Fibroblast of lung (primary cell): ENCODE results near the gene NCOA7. TPM values are rescaled to one million over a fixed set of nuclear protein-coding genes. Genes with fewer than 3 reads are reported as not detected.

Source experiments
- DNase-seq, 2 donors: peaks; one replicate each; pipeline versions ENCODE4 v3.0.0 to v3.0.0-alpha.2; 2010; ENCODE audit warnings: low read depth in 2 of 2
- H2AFZ ChIP-seq: 2 replicates; pipeline ENCODE4 v1.5.1; 2012; ENCODE audit warnings: low read length, control low read depth, inconsistent platforms
- H3K27ac ChIP-seq: 2 replicates; pipeline ENCODE4 v1.5.1; 2011; ENCODE audit warnings: low read length, control low read depth; ENCODE audit not compliant: insufficient read depth
- H3K27me3 ChIP-seq: 2 replicates; pipeline ENCODE4 v1.5.1; 2011; ENCODE audit warnings: mild to moderate bottlenecking, low read length; ENCODE audit not compliant: control insufficient read depth, insufficient read depth
- H3K36me3 ChIP-seq: 2 replicates; pipeline ENCODE4 v1.5.1; 2011; ENCODE audit warnings: low read length; ENCODE audit not compliant: control insufficient read depth, insufficient read depth
- H3K4me1 ChIP-seq: 2 replicates; pipeline ENCODE4 v1.5.1; 2011; ENCODE audit warnings: low read length; ENCODE audit not compliant: control insufficient read depth, insufficient read depth; ENCODE audit errors: extremely low read depth
- H3K4me2 ChIP-seq: 2 replicates; pipeline ENCODE4 v1.5.1; 2011; ENCODE audit warnings: low read length, control low read depth; ENCODE audit not compliant: insufficient read depth; ENCODE audit errors: extremely low read depth
- H3K4me3 ChIP-seq, 4 experiments: fragments of 200-600 bp in 1 of 4; sonication (generic) in 1 of 4; replicated peaks in 1 of 4; 2 replicates each; pipeline ENCODE4 v1.5.1; 2011 to 2016; ENCODE audit warnings: low read length in 4 of 4, low read depth in 3 of 4, mild to moderate bottlenecking in 3 of 4, control low read depth in 2 of 4, inconsistent platforms in 1 of 4, mixed read lengths in 1 of 4; ENCODE audit not compliant: insufficient read depth in 1 of 4; ENCODE audit errors: control extremely low read depth in 1 of 4
- H3K79me2 ChIP-seq: 2 replicates; pipeline ENCODE4 v1.5.1; 2012; ENCODE audit warnings: mild to moderate bottlenecking, low read length, inconsistent platforms; ENCODE audit not compliant: control insufficient read depth, insufficient read depth
- H3K9ac ChIP-seq: 2 replicates; pipeline ENCODE4 v1.5.1; 2011; ENCODE audit warnings: mild to moderate bottlenecking, low read length, control low read depth; ENCODE audit not compliant: insufficient read depth
- H3K9me3 ChIP-seq: 2 replicates; pipeline ENCODE4 v1.5.1; 2012; ENCODE audit warnings: low read depth, low read length; ENCODE audit not compliant: control insufficient read depth, insufficient read depth
- H4K20me1 ChIP-seq: 2 replicates; pipeline ENCODE4 v1.5.1; 2011; ENCODE audit warnings: low read length; ENCODE audit not compliant: control insufficient read depth, insufficient read depth; ENCODE audit errors: extremely low read depth
- EZH2 ChIP-seq: IDR thresholded peaks from 2 replicates; pipeline ENCODE4 v1.5.1; 2012; ENCODE audit warnings: low read length, control low read depth, mild to moderate bottlenecking; ENCODE audit errors: missing control alignments
- polyA plus RNA-seq, 2 donors: library from polyadenylated mRNA; depleted of rRNA in 1 of 2; stranded (reverse) in 1 of 2; unstranded in 1 of 2; fragments of >200 nt; gene quantifications; 2 replicates each; pipeline ENCODE4 v1.2.1, GENCODE V29; 2011 to 2012; ENCODE audit warnings: missing spikeins in 1 of 2
- total RNA-seq: library from RNA; depleted of rRNA; stranded (reverse); fragments of >200 nt; gene quantifications from 2 replicates; pipeline ENCODE4 v1.2.1, GENCODE V29; 2014
- TF ChIP-seq, protein P1 (sequence below), 2 donors: IDR thresholded peaks in 1 of 2; conservative IDR thresholded peaks in 1 of 2; 1 replicate in 1 of 2; 2 replicates in 1 of 2; pipeline ENCODE4 v1.5.1; 2011 to 2012; ENCODE audit warnings: low read length in 2 of 2, control low read depth in 1 of 2, inconsistent platforms in 1 of 2, low read depth in 1 of 2, mild to moderate bottlenecking in 1 of 2

NCOA7 gene
- total and polyA plus RNA-seq, 2 donors (not counting 1 experiment from before 2014, with no cell fraction given), result 13.7 to 49.9 TPM

DNA sequence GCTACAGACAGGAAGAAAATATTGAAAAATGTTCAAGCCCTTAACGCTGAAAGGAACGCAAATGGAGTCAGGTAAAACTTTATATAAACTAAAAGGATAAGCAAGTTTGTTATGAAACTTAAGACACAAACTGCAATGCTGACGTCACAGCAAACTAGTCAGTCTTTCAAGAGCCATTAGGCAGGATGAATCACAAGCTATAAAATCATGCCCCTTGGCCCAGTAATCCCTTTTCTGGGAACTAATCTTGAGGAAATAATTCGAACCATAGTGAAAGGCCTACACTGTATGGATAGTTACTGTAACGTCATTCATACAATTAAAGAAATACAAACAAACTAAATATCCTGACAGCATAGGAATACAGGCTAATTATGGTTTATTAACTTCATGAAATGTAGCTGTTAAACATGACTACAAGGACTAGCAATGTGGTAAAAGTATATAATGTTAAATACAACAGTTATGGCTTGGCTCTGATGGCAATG is 123.1 kb downstream of the NCOA7 start:
- H3K4me3 ChIP-seq, result no peak overlapping the region
- H3K27me3 ChIP-seq, result no peaks in the 10 kb centered on the region
- H3K4me2 ChIP-seq, result no peak overlapping the region
- H3K4me1 ChIP-seq, result no peaks in the 10 kb centered on the region
- H3K9ac ChIP-seq, result no peak overlapping the region
- no peak overlapping the region for H2AFZ ChIP-seq
- TF ChIP-seq, protein P1, sequence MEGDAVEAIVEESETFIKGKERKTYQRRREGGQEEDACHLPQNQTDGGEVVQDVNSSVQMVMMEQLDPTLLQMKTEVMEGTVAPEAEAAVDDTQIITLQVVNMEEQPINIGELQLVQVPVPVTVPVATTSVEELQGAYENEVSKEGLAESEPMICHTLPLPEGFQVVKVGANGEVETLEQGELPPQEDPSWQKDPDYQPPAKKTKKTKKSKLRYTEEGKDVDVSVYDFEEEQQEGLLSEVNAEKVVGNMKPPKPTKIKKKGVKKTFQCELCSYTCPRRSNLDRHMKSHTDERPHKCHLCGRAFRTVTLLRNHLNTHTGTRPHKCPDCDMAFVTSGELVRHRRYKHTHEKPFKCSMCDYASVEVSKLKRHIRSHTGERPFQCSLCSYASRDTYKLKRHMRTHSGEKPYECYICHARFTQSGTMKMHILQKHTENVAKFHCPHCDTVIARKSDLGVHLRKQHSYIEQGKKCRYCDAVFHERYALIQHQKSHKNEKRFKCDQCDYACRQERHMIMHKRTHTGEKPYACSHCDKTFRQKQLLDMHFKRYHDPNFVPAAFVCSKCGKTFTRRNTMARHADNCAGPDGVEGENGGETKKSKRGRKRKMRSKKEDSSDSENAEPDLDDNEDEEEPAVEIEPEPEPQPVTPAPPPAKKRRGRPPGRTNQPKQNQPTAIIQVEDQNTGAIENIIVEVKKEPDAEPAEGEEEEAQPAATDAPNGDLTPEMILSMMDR (conservative IDR thresholded peaks at IDR 0.05 in 1 of 2, IDR thresholded peaks at IDR 0.05 in 1 of 2; ENCODE audit: low read depth in 1 of 2, low read length in 2 of 2), result no peak
- TF ChIP-seq EZH2, result no peak
- DNase-seq, result peak; percentile 95 to 99
- H3K9me3 ChIP-seq, result no peaks in the 10 kb centered on the region
- H3K79me2 ChIP-seq, result no peaks in the 10 kb centered on the region
- peak overlapping the region; percentile 57 for H3K27ac ChIP-seq
- H3K36me3 ChIP-seq, result no peaks in the 10 kb centered on the region
- no peaks in the 10 kb centered on the region for H4K20me1 ChIP-seq

DNA sequence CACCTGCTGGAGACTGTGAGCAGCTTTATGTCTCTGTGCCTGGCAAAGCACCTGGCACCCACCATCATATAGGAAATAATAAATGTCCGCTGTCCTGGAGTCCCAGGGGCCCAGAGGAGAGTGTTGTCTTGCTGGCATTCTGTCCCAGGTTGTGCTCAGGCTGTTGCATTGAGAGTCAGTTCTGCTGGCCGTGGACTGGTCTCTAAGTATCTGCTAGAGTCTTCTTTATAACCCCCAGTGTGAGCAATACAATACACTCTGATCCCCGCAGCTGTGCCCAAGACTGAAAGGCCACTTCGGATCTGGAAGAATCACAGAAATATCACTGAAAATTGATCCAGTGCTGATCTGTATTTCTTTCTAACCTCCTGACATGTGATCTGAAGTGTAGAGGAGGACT is 127.5 kb downstream of the NCOA7 start:
- Histone ChIP-seq H2AFZ (no peak overlapping the region), H3K9me3 (no peaks in the 10 kb centered on the region), H3K4me2 (no peak overlapping the region), H3K79me2 (no peaks in the 10 kb centered on the region), H3K36me3 (no peaks in the 10 kb centered on the region), H3K27ac (no peak overlapping the region), H3K4me3 (no peak overlapping the region), H3K9ac (no peak overlapping the region), H3K4me1 (peaks cover 3% of the 10 kb centered on the region), H3K27me3 (no peaks in the 10 kb centered on the region), H4K20me1 (no peaks in the 10 kb centered on the region)
- TF ChIP-seq EZH2, result no peak
- TF ChIP-seq, protein P1 (conservative IDR thresholded peaks at IDR 0.05 in 1 of 2, IDR thresholded peaks at IDR 0.05 in 1 of 2; ENCODE audit: low read depth in 1 of 2, low read length in 2 of 2), result no peak
- no peak for DNase-seq

DNA sequence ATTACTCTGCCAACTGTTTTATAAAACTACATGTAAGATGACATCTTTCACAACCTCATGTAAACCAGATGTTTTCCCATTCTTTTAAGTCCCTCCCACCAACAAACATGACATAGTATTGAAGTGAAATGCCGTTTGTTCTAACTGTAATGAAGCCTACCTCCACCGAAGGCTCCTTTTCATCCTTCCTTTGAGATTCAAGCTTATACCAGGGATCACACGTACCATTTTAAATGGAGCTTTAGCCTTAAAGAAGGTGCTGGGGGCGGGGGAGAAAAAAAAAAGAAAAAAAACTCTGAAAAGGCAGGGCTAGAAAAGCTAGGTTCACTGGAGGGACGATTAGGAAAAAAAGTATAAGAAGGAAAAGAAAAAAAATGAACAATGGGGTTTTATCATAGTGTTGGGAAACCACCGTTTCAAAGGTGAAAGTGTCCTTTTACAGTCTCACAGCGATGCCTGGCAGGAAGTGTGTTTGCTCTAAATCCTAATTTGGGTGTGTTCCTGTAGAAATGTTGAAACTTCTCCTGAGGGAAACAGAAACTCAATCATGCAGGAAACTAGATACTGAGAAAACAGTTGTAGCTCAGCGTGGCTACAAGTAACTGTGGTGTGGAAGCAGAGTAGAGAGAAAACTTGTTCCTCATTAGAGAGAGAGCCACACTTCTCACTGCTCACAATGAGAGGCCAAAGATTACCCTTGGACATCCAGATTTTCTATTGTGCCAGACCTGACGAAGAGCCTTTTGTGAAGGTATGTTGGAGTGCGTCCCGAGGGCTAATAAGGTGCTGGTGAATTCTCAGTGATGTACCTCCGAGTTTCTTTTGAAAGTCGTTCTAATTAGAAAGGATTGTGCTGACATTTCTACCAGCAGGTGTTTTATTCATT is 128.2 kb downstream of the NCOA7 start:
- no peaks in the 10 kb centered on the region for H3K27me3 ChIP-seq
- H3K9me3 ChIP-seq, result no peaks in the 10 kb centered on the region
- H3K36me3 ChIP-seq, result no peaks in the 10 kb centered on the region
- no peaks in the 10 kb centered on the region for H4K20me1 ChIP-seq
- peak; percentile 81 to 82 for DNase-seq
- H3K27ac ChIP-seq, result peak overlapping the region; percentile 51
- no peak for TF ChIP-seq EZH2
- TF ChIP-seq, protein P1 (conservative IDR thresholded peaks at IDR 0.05 in 1 of 2, IDR thresholded peaks at IDR 0.05 in 1 of 2; ENCODE audit: low read depth in 1 of 2, low read length in 2 of 2), result no peak
- no peak overlapping the region for H2AFZ ChIP-seq
- peaks cover 3% of the 10 kb centered on the region for H3K4me1 ChIP-seq
- H3K9ac ChIP-seq, result no peak overlapping the region
- H3K4me3 ChIP-seq, result peak overlapping the region in 2 of 4 experiments; percentile 9 to 18
- no peaks in the 10 kb centered on the region for H3K79me2 ChIP-seq
- H3K4me2 ChIP-seq, result no peak overlapping the region
